ENCODE measurements around the gene FOXP4.

Gene FOXP4

DNA sequence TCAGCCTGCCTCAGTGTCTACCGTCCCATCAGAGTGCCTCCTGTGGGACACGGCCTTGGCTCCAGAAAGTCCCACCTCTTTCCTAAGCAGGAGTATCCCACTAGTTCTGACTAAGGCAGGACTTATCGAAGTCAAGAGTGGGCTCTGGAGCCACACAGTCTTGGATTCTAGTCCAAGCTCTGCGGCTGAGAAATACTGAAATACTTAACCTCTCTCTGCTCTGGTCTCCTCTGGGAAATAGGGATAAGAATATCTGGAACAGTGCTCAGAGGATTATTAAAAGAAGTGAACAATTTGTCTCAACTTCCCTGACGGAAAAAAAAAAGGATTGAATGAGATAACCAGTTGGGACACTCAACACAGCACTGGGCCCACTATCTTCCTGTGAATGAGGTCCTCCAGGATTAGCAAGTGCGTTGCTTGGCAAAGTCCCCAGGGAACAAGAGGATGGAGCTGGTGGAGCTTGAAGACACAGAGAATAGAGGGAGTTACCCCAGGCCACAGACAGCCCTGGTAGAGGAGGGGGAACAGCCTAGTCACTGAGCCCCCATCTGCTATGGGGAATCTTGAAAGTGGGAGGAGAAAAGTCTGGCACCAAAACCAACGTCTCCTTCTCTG, 34.6 kb upstream of the FOXP4 start:
- Histone ChIP-seq H3K9me3 (ENCODE audit: low read length) (no peaks in the 10 kb centered on the region), H3K9me2 (ENCODE audit: low read depth, low read length) (no peaks in the 10 kb centered on the region), H4K20me1 (ENCODE audit: insufficient read depth, low read length) (no peaks in the 10 kb centered on the region), H3K36me3 (ENCODE audit: insufficient read depth, low read length) (no peaks in the 10 kb centered on the region), H3K79me2 (ENCODE audit: insufficient read depth, low read length) (no peaks in the 10 kb centered on the region), H3F3A (ENCODE audit: insufficient read depth, low read length) (no peaks in the 10 kb centered on the region), H2AFZ (ENCODE audit: low read length) (no peak overlapping the region), H3K4me2 (ENCODE audit: low read length) (no peak overlapping the region), H3K9ac (ENCODE audit: low read length) (no peak overlapping the region), H3K4me1 (ENCODE audit: insufficient read depth, low read length, severe bottlenecking) (no peaks in the 10 kb centered on the region), H3K4me3 (ENCODE audit: low read depth, low read length, poor library complexity, severe bottlenecking) (no peak overlapping the region), H3K27me3 (ENCODE audit: insufficient read depth, low read length) (no peaks in the 10 kb centered on the region), H3K27ac (ENCODE audit: low read depth, low read length, poor library complexity, severe bottlenecking) (no peak overlapping the region)
- TF ChIP-seq, protein P1, sequence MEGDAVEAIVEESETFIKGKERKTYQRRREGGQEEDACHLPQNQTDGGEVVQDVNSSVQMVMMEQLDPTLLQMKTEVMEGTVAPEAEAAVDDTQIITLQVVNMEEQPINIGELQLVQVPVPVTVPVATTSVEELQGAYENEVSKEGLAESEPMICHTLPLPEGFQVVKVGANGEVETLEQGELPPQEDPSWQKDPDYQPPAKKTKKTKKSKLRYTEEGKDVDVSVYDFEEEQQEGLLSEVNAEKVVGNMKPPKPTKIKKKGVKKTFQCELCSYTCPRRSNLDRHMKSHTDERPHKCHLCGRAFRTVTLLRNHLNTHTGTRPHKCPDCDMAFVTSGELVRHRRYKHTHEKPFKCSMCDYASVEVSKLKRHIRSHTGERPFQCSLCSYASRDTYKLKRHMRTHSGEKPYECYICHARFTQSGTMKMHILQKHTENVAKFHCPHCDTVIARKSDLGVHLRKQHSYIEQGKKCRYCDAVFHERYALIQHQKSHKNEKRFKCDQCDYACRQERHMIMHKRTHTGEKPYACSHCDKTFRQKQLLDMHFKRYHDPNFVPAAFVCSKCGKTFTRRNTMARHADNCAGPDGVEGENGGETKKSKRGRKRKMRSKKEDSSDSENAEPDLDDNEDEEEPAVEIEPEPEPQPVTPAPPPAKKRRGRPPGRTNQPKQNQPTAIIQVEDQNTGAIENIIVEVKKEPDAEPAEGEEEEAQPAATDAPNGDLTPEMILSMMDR (IDR thresholded peaks at IDR 0.05; ENCODE audit: low read length): no peak
- TF ChIP-seq EZH2 (IDR thresholded peaks at IDR 0.05; ENCODE audit: borderline replicate concordance, low read length): no peak

DNA sequence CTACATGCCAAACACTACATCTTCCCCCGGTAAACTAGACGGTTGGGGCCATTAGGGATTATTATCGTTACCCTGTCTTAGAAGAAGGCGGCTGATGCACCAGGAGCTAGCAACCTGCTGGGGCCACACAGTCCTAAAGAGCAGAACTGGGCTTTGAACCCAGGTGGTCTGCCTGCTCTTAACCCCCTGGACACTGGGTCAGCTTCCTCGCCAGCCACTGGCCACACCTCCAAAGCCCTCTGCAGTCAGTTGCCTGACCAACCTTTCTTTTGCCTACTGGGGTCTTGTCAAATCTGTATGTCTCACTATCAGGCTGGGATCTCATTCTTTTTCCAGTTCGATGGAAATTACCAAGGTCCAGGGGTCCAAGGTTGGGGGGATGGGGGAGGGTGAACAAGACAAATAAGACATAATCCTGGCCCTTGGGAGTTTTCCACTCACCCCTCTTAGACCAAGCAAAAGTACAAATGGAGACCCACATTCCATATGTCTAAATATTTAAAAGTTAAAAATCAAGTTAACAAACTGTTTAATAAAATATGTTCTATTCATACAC, 34.0 kb upstream of the FOXP4 start:
- no peak overlapping the region for H3K4me2 ChIP-seq (ENCODE audit: low read length)

DNA sequence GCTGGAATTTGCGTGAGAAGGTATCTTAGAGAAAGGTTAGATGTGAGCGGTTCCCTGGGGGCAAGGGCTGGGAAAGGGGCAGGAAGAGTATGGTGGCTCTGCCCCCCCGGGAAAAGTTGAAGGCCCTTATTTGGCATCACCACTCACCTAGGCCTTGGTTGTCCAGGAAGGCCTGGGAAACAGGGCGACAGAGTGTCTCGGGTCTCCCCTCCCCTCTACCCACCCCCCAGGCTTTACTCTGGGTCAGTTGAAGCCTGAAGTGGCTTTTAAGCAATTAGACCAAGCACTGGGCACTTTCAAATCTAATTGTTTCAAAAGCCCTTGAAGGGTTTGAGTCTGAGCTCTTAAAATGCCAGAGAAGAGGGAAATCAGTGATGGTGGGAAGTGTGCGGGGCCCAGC, 30.2 kb upstream of the FOXP4 start:
- Histone ChIP-seq H3K4me3 (ENCODE audit: low read depth, low read length, poor library complexity, severe bottlenecking) (no peak overlapping the region), H4K20me1 (ENCODE audit: insufficient read depth, low read length) (no peaks in the 10 kb centered on the region), H3K27ac (ENCODE audit: low read depth, low read length, poor library complexity, severe bottlenecking) (no peak overlapping the region), H3K9me3 (ENCODE audit: low read length) (no peaks in the 10 kb centered on the region), H3K4me2 (ENCODE audit: low read length) (no peak overlapping the region), H3K27me3 (ENCODE audit: insufficient read depth, low read length) (no peaks in the 10 kb centered on the region), H3K9ac (ENCODE audit: low read length) (no peak overlapping the region), H2AFZ (ENCODE audit: low read length) (no peak overlapping the region), H3K9me2 (ENCODE audit: low read depth, low read length) (no peaks in the 10 kb centered on the region), H3F3A (ENCODE audit: insufficient read depth, low read length) (no peaks in the 10 kb centered on the region), H3K4me1 (ENCODE audit: insufficient read depth, low read length, severe bottlenecking) (no peaks in the 10 kb centered on the region), H3K79me2 (ENCODE audit: insufficient read depth, low read length) (no peaks in the 10 kb centered on the region), H3K36me3 (ENCODE audit: insufficient read depth, low read length) (no peaks in the 10 kb centered on the region)
- TF ChIP-seq, protein P1 (IDR thresholded peaks at IDR 0.05; ENCODE audit: low read length): no peak
- no peak for TF ChIP-seq EZH2 (IDR thresholded peaks at IDR 0.05; ENCODE audit: borderline replicate concordance, low read length)

More for the DNA sequence above, 34.0 kb upstream of the FOXP4 start:
- Histone ChIP-seq H3K9me3 (ENCODE audit: low read length) (no peaks in the 10 kb centered on the region), H2AFZ (ENCODE audit: low read length) (no peak overlapping the region), H3K9ac (ENCODE audit: low read length) (no peak overlapping the region), H3K36me3 (ENCODE audit: insufficient read depth, low read length) (no peaks in the 10 kb centered on the region), H4K20me1 (ENCODE audit: insufficient read depth, low read length) (no peaks in the 10 kb centered on the region), H3K27me3 (ENCODE audit: insufficient read depth, low read length) (no peaks in the 10 kb centered on the region), H3K9me2 (ENCODE audit: low read depth, low read length) (no peaks in the 10 kb centered on the region), H3K4me1 (ENCODE audit: insufficient read depth, low read length, severe bottlenecking) (no peaks in the 10 kb centered on the region), H3K27ac (ENCODE audit: low read depth, low read length, poor library complexity, severe bottlenecking) (no peak overlapping the region), H3K79me2 (ENCODE audit: insufficient read depth, low read length) (no peaks in the 10 kb centered on the region), H3F3A (ENCODE audit: insufficient read depth, low read length) (no peaks in the 10 kb centered on the region), H3K4me3 (ENCODE audit: low read depth, low read length, poor library complexity, severe bottlenecking) (no peak overlapping the region)
- no peak for TF ChIP-seq EZH2 (IDR thresholded peaks at IDR 0.05; ENCODE audit: borderline replicate concordance, low read length)
- TF ChIP-seq, protein P1 (IDR thresholded peaks at IDR 0.05; ENCODE audit: low read length): no peak

Measured in OCI-LY1 (cell line).